GM12875 (cell line): ENCODE results near the gene TACC3.
"Not testable (repeated sequence)": the region's sequence is repeated elsewhere in the genome, so short reads cannot be mapped to it uniquely, and the experiment has no call there.

Experiments used
- H3K4me3 ChIP-seq: one replicate; pipeline ENCODE4 v1.5.1; 2011; ENCODE audit warnings: low read depth, low read length, control low read depth
- TF ChIP-seq, protein P1 (sequence below): IDR thresholded peaks from 2 replicates; pipeline ENCODE4 v1.5.1; 2011; ENCODE audit warnings: low read depth, mild to moderate bottlenecking, control low read depth, inconsistent platforms, low read length, moderate library complexity, borderline replicate concordance; ENCODE audit not compliant: insufficient read depth

The TACC3 gene

DNA sequence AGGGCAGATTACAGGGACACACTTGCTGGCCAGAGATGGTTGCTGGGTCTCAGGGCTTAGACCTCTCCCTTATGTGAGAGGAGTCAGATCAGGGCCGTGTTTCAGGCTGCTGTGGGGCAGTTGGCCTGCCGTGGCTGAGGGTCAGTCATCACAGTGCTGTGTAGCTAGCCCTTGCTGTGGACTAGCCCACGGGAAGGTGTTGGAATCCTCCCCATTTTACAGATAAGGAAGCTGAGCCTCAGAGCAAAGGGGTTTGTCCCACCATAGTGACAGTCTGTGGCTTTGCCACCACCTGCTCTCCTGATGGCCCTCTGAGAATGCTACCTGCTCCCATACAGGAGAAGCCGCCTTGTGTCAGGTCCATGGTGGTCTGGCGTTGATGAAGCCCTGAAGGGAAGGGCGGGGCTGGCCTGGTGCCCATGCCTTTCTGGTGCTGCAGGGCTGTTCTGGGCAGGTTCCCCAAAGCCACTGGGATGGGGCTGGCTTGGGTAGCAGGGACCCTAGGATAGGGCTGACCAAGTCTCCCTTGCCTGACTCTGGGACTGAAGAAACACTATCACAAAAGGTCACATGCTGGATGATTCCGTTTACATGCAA, 34.8 kb upstream of the TACC3 start:
- H3K4me3 ChIP-seq = no peak overlapping the region
- TF ChIP-seq, protein P1, sequence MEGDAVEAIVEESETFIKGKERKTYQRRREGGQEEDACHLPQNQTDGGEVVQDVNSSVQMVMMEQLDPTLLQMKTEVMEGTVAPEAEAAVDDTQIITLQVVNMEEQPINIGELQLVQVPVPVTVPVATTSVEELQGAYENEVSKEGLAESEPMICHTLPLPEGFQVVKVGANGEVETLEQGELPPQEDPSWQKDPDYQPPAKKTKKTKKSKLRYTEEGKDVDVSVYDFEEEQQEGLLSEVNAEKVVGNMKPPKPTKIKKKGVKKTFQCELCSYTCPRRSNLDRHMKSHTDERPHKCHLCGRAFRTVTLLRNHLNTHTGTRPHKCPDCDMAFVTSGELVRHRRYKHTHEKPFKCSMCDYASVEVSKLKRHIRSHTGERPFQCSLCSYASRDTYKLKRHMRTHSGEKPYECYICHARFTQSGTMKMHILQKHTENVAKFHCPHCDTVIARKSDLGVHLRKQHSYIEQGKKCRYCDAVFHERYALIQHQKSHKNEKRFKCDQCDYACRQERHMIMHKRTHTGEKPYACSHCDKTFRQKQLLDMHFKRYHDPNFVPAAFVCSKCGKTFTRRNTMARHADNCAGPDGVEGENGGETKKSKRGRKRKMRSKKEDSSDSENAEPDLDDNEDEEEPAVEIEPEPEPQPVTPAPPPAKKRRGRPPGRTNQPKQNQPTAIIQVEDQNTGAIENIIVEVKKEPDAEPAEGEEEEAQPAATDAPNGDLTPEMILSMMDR = no peak

DNA sequence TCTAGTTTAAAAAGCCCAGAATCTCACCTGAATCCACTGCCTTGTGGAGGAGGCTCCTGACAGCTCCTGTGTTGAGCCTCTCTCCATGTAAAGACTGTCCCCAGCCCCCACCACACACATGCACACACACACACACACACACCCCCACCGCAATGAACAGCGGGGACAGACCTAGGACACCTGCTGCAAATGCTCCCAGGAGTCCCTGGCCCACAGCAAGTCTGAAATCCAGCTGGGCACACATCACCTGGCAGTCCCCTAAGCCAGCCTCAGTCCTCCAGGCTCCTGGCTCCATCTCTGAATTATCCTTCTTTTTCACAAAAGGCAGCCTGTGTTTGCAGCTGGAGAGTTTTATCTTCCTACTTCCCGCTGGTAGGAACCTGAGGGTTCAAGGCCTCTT, 30.6 kb upstream of the TACC3 start:
- TF ChIP-seq, protein P1 = no peak
- H3K4me3 ChIP-seq = no peak overlapping the region

DNA sequence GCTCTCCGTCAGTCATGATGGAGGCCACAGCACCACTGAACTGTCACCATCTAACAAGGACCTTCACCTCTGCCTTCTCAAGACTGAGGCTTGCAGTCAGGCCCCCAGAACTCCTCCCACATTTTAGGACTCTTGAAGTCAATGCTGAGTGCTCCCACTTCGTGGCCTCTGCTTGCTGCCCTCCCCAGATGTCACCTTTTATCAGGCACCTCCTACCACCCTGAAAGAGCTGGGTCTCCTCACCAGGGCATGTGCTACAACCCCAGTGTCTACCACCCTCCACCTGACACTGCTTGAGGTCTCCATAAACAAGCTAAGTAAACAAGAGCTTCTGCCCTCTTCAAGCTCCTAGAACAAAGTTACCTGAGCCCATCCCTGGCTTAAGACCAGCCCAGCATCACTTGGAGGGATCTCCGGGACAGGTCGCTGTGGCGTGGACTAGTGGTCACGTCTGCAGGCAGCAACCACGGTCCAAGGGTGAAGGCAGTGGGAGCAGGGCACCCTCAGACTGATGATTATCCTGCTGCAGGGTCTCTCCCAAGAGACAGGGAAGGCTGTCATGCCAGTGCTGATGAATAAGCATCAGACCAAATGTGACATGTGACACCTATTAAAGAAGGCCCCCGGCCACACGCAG, 29.5 kb upstream of the TACC3 start:
- TF ChIP-seq, protein P1 = no peak
- no peak overlapping the region for H3K4me3 ChIP-seq

DNA sequence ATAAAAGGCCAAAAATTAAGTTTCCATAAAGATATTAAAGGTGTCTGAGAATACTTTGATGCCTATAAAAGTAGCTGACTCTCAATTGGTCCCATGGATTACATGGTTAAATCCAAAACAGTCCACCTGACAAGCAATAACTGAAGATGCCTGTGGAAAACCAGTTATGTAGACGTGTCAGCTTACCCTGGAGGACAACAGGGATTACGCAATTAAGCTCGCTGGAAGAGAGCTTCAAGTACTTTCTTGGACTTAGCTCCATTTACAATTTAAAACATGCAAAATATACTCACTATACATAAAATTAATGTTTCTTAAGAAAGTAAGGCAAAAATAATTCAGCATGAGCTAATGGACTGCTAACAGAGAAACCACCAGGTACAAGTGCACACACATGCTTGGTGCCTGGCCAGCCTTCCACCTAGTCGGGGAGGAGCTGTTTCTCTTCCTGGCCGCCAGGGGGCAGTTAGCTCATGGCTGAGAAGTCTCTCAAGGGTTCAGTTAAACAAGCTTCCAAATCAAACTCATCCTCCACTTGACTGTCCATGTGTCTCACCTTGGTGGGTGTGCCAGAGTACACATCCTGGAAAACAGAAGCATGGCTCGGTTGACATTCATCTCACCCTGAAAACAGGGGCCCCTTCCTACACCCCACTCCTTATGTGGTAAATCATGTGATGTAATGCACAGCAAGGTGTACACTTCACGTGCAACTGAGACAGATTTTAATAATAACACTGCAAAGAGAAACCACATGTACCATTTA, 28.0 kb upstream of the TACC3 start:
- TF ChIP-seq, protein P1 = peak; percentile 94
- no peak overlapping the region for H3K4me3 ChIP-seq

DNA sequence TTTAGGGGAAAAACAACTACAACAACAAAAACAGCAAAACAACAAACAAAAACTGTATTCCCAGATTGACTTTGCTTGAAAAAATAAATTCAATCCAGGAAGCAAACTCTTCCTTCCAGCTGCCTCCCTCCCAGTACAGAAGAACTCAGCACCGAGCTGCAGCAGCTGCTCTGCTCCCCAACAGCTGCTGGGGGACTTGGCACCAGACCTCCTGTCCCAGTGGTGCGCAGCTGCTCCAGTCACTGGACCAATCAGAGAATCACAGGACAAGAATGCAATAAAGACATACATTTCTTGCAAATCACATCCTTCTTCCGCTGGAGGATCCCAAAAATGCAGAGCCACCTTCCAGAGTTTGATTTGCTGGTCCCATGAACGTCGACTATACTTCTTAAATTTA, 25.4 kb upstream of the TACC3 start:
- no peak overlapping the region for H3K4me3 ChIP-seq
- TF ChIP-seq, protein P1 = no peak

DNA sequence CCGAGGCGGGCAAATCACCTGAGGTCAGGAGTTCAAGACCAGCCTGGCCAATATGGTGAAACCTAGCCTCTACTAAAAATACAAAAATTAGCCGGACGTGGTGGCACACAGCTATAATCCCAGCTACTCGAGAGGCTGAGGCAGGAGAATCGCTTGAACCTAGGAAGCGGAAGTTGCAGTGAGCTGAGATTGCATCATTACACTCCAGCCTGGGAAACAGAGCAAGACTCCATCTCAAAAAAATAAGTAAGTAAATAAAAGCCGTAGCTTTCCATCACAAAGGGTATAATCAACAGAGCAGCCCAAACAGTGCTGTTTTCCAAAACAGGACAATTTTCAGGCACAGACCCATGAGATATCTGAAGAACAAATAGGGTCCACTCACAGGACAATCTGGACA, 19.6 kb upstream of the TACC3 start:
- not testable (repeated sequence) for H3K4me3 ChIP-seq

DNA sequence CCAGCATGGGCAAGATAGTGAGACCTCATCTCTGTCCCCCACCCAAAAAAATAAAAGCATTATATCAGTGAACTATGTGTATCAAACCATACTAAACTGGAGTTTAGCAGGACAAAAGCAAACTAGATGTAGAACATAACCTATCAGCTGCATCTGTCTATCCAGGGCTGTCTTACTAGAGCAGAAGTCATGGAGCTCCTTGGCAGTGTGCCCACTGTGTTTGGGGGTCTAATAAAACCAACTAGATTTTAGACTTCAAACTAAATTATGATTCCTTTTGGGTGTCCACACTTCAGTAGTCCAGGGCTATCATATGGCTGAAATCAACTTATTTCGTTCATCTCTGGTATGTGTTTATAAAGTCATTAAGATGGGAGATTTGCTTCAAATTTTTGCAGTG, 17.5 kb upstream of the TACC3 start:
- TF ChIP-seq, protein P1 = no peak

More for the DNA sequence above, 17.5 kb upstream of the TACC3 start:
- H3K4me3 ChIP-seq = no peak overlapping the region
